HUES6 (cell line): ENCODE measurements around the gene EMP1.

Experiments
- H3K27ac ChIP-seq: 2 replicates; pipeline ENCODE4 v1.7.0; 2013; ENCODE audit warnings: low read depth, mild to moderate bottlenecking, low read length, inconsistent platforms
- H3K27me3 ChIP-seq: 2 replicates; pipeline ENCODE4 v1.6.1; 2013; ENCODE audit warnings: low read length; ENCODE audit not compliant: control insufficient read depth, insufficient read depth
- H3K36me3 ChIP-seq: 2 replicates; pipeline ENCODE4 v1.6.1; 2013; ENCODE audit warnings: low read length; ENCODE audit not compliant: control insufficient read depth, insufficient read depth
- H3K4me1 ChIP-seq: 2 replicates; pipeline ENCODE4 v1.6.1; 2013; ENCODE audit warnings: low read length; ENCODE audit not compliant: control insufficient read depth, insufficient read depth
- H3K4me3 ChIP-seq: 2 replicates; pipeline ENCODE4 v1.5.1; 2013; ENCODE audit warnings: low read depth, low read length
- H3K9ac ChIP-seq: one replicate; pipeline ENCODE4 v1.6.1; 2013; ENCODE audit warnings: mild to moderate bottlenecking, low read length
- H3K9me3 ChIP-seq: 2 replicates; pipeline ENCODE4 v1.6.1; 2013; ENCODE audit warnings: low read depth, low read length; ENCODE audit not compliant: control insufficient read depth, insufficient read depth

EMP1 gene

DNA sequence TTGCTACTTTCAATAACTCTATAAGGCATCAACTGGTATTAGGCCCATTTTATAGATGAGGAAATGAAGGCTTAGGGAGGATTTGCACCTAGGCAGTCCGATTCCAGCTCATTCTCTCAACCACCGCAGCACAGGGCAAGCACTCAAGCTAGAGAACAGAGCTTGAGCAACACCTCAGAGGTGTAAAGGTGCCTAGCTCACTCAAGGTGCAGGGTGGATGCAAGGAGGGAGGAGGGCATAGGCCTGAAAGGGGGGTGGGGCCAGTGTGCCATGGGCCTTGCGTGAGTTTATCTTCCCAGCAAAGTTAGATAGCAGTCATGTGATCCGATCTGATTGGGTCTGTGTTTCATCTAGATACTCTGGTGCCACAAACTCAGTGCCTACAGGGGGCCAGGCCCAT lies 10.2 kb upstream of the EMP1 start:
- Histone ChIP-seq H3K9me3 (no peaks in the 10 kb centered on the region), H3K9ac (no peak overlapping the region), H3K36me3 (no peaks in the 10 kb centered on the region), H3K27ac (no peak overlapping the region), H3K4me1 (no peaks in the 10 kb centered on the region), H3K4me3 (no peak overlapping the region), H3K27me3 (no peaks in the 10 kb centered on the region)

DNA sequence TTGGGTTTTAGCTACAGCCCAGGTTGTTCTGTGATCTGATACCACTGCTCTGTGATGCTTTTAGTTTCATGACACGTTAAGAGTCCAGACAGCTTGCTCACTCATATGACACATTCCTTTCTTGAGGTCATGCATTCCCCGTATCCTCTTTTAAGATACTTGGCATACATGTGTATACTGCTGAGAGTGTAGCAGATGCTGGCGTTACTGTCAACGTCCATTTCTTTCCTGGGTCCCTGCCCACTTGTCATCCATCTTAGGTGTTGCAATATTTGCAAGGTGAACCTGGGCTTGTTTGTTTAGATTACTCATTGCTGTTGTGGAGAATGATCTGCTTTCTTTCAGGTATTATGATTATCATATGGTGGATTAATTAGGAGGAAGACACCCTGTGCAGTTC lies 9.1 kb upstream of the EMP1 start:
- Histone ChIP-seq H3K27me3 (no peaks in the 10 kb centered on the region), H3K4me3 (no peak overlapping the region), H3K9me3 (no peaks in the 10 kb centered on the region), H3K9ac (no peak overlapping the region), H3K36me3 (no peaks in the 10 kb centered on the region), H3K27ac (no peak overlapping the region), H3K4me1 (no peaks in the 10 kb centered on the region)

DNA sequence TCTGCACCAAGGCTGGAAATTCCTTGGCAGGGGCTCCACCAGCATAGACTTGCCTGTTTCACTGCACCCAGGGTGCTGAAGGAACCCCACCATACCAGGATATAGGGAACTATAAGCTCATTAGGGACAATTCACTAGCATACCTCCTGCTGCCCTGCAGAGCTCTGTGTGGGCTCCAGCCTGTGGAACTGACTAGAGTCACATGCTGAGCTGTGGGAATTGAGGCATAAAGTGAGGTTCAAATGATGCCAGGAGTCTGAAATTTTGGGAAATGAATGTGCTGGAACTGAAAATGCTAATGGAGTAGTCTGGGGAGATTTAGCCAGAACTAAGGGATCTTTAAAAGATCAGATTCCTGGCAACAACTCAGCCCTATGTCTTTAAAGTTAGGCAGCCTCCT lies 7.3 kb upstream of the EMP1 start:
- Histone ChIP-seq H3K4me1 (peaks cover 3% of the 10 kb centered on the region; the same call in 1 of the 2 replicates), H3K27me3 (no peaks in the 10 kb centered on the region), H3K4me3 (no peak overlapping the region), H3K27ac (no peak overlapping the region), H3K9me3 (no peaks in the 10 kb centered on the region), H3K36me3 (no peaks in the 10 kb centered on the region), H3K9ac (no peak overlapping the region)

DNA sequence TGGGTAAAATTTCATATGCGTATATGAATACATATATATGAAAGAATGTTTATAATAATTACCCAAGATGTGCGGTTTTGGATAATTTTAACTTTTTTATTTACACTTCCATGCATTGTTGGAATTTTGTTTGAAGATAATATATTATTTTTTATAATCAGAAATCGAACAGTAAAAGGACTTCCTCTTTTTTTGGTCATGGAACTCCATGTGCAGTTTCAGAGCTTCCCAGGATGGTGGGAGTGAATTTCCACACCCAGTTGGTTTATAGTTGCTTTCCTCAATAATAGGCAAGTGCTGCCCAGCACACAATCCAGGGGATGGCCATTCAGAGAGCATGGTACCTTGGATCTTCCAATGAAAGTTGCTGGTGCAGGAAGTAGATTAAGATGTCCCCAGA lies 6.3 kb upstream of the EMP1 start:
- Histone ChIP-seq H3K9me3 (no peaks in the 10 kb centered on the region), H3K36me3 (no peaks in the 10 kb centered on the region), H3K9ac (no peak overlapping the region), H3K27me3 (no peaks in the 10 kb centered on the region), H3K4me1 (peaks cover 8% of the 10 kb centered on the region; the same call in 1 of the 2 replicates), H3K27ac (no peak overlapping the region), H3K4me3 (no peak overlapping the region)

DNA sequence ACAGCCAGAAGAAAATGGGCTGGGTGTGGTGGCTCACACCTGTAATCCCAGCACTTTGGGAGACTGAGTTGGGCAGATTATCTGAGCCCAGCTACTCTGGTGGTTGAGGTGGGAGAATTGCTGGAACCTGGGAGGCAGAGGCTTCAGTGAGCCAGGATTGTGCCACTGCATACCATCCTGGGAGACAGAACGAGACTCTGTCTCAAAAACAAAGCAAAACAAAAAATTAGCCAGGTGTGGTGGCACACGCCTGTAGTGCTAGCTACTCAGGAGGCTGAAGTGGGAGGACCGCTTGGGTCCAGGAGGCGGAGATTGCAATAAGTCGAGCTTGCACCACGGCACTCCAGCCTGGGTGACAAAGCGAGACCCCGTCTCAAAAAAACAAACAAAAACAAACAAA lies 3.8 kb upstream of the EMP1 start:
- no peaks in the 10 kb centered on the region for H3K36me3 ChIP-seq

DNA sequence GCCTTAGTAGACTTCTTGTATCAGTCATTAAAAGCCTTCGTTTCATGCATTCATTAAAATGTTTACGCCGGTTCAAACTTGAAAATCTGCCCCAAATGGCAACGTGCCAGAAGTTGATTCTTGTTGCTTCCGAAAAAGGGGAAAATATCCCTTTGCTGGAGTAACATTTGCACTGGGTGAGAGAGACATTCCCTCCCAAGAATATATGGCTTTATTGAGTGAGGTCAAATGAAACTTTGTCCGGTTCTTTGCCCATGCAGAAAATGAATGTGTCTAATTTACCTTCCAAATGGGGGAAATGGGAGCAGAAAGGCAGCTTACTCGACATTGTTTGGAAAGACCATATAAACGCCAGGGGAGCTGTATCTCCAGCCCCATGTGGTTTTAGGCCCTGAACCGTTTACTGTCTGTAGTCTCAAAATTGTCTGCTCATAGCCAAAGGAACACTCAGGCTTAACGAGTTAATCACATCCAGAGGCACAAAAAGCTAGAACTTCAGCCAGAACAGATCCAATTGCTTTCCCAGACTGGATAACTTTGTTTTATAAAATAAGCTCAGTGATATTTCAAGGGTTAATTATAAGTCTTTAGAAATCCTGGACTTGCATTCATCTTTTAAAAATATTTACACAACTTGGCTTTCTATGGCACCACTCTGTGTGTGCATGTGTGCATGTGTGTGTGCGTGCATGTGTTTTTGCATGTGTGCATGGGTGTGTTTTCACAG lies 2.9 kb upstream of the EMP1 start:
- no peak overlapping the region for H3K27ac ChIP-seq
- no peaks in the 10 kb centered on the region for H3K27me3 ChIP-seq
- H3K9me3 ChIP-seq, result no peaks in the 10 kb centered on the region
- H3K4me3 ChIP-seq, result no peak overlapping the region
- H3K36me3 ChIP-seq, result no peaks in the 10 kb centered on the region
- H3K4me1 ChIP-seq, result peaks cover 18% of the 10 kb centered on the region
- no peak overlapping the region for H3K9ac ChIP-seq

More for the DNA sequence above, 3.8 kb upstream of the EMP1 start:
- no peak overlapping the region for H3K4me3 ChIP-seq
- H3K9me3 ChIP-seq, result no peaks in the 10 kb centered on the region
- H3K27ac ChIP-seq, result no peak overlapping the region
- no peak overlapping the region for H3K9ac ChIP-seq
- H3K27me3 ChIP-seq, result no peaks in the 10 kb centered on the region
- peaks cover 18% of the 10 kb centered on the region for H3K4me1 ChIP-seq

DNA sequence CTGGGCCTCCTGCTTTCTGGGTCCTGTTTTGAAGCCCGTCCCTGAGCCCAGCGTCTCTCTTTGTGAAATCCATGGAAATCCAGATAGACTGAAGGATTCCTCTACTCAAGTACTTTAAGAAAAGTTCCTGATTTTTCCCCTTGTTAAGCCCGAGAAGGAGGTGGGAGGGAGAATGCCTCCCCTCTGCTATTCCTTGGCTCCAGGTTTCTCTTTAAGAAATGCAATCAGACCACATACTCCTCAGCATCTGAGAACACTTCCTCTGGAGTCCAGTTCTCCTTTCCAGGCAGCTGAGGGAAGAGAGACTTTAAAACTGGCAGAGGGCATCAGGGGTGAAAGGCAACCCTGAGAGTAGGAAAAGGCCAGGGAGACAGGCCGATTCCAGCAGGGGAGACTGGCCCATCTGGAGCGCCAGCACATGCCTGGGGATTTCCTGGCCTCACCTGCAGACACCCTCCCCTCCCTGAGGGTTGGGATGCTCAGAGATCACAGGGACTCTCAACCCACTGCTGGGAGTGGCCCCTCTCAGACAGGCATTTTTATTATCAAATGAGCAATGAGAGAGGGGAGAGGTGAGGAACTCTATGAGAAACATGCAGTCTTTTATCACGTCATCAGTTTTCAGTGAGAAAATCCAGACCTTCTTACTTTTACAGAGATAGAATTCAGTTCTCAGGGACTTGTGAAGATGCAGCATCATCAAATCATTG lies 2.0 kb upstream of the EMP1 start:
- no peak overlapping the region for H3K27ac ChIP-seq
- no peaks in the 10 kb centered on the region for H3K36me3 ChIP-seq
- H3K4me3 ChIP-seq, result no peak overlapping the region
- H3K9ac ChIP-seq, result no peak overlapping the region
- H3K4me1 ChIP-seq, result peaks cover 23% of the 10 kb centered on the region
- H3K9me3 ChIP-seq, result no peaks in the 10 kb centered on the region
- no peaks in the 10 kb centered on the region for H3K27me3 ChIP-seq

DNA sequence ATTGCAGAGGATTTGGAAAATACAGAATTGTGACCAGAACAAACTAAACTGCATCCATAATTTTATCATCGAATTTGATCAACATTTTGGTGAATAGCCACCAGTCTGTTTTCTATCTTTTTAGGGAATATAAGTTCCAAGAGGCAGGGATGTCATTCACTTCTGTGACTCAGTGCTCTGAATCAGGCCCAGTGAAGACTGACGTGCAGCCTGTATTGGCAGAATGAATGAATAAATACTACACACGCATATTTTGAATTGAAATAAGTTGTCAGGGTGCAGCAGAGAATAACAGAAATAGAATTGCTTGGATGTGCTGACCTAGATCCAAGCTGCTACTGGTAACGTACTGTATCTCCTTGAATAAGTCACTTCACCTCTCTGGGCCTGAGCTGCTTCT lies 1.3 kb upstream of the EMP1 start:
- Histone ChIP-seq H3K9ac (no peak overlapping the region), H3K27me3 (no peaks in the 10 kb centered on the region), H3K4me3 (no peak overlapping the region), H3K27ac (no peak overlapping the region), H3K36me3 (no peaks in the 10 kb centered on the region), H3K9me3 (no peaks in the 10 kb centered on the region), H3K4me1 (peaks cover 23% of the 10 kb centered on the region)

DNA sequence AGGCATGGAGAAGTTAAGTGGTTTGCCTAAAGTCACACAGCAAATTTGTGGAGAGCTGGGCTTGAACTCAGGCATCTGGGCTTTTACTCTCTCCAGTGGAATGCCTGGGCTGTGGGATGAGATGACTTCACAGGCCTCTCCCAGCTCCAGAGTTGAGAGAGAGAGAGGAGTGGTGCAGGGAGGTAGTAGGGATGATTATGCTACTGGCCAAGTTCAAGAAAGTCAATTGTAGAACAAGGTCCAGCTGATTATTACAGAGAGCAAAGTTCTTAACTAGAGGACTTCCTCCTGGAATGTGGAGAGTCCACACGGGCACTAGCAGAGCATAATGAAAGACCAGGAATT lies 769 bp upstream of the EMP1 start:
- H3K27me3 ChIP-seq, result no peaks in the 10 kb centered on the region
- H3K36me3 ChIP-seq, result no peaks in the 10 kb centered on the region
- no peak overlapping the region for H3K4me3 ChIP-seq
- no peak overlapping the region for H3K27ac ChIP-seq
- H3K4me1 ChIP-seq, result peaks cover 23% of the 10 kb centered on the region
- H3K9ac ChIP-seq, result no peak overlapping the region
- H3K9me3 ChIP-seq, result no peaks in the 10 kb centered on the region

DNA sequence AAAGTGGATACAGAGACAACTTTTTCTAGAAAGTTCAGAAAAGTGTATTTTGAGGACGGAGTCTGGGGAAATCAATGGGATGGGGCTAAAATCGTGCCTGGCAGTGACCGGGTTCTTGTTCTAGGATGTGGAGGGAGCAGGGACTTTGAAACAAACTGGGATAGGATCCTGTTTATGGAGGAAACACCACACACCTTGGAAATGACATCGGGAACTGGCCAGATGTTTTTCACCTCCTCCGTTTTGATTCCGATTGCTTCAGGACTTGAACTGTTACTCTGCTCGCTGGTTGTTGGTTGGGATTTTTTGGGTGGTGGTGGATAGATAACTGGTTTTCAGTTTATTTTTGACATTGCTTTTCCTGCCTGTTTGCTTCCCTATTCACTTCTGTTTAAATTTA lies 506 bp downstream of the EMP1 start:
- H3K4me1 ChIP-seq, result peaks cover 23% of the 10 kb centered on the region
- no peaks in the 10 kb centered on the region for H3K36me3 ChIP-seq
- no peak overlapping the region for H3K27ac ChIP-seq
- no peaks in the 10 kb centered on the region for H3K9me3 ChIP-seq
- no peak overlapping the region for H3K4me3 ChIP-seq
- H3K27me3 ChIP-seq, result 0 out of 2 replicates have a peak, but pooled peaks cover 4% of the 10 kb centered on the region
- no peak overlapping the region for H3K9ac ChIP-seq

DNA sequence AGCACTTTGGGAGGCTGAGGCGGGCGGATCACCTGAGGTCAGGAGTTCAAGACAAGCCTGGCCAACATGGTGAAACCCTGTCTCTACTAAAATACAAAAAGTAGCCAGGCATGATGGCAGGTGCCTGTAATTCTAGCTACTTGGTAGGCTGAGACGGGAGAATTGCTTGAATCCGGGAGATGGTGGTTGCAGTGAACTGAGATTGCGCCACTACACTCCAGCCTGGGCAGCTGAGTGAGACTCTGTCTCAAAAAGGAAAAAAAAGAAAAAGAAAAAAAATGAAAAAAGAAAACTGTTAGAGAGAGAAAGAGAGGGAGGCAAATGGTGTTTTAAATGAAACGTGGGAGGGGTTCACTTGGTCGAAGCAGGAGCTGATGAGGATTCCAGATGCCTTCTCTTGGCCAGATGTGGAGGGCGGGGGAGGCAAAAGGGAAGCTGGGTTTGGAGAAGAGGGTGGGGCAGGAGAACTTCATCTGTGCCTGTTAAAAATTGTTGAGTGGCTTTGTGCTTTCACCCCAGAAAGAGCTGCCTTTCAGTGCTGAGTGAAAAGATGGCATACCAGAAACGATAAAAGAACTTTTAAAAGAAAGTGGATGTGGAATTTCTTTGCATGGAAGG lies 1.1 kb downstream of the EMP1 start:
- Histone ChIP-seq H3K27ac (no peak overlapping the region), H3K36me3 (no peaks in the 10 kb centered on the region), H3K9me3 (no peaks in the 10 kb centered on the region), H3K4me1 (peaks cover 25% of the 10 kb centered on the region), H3K4me3 (no peak overlapping the region), H3K9ac (no peak overlapping the region), H3K27me3 (0 out of 2 replicates have a peak, but pooled peaks cover 4% of the 10 kb centered on the region)
